K562 (cell line): ENCODE data around the gene PACRG. TPM values are rescaled to one million over a fixed set of nuclear protein-coding genes. Genes with fewer than 3 reads are reported as not detected.
A peak's percentile ranks its signal among the peaks of the same experiment; 100 is the strongest.

ENCODE experiments used
- ATAC-seq: fragments of 200-7000 bp; cut with Tn5 transposase; 3 replicates; pipeline ENCODE4 v1.9.1; 2020; ENCODE audit warnings: moderate library complexity
- BruUV-seq: library from RNA; stranded (reverse); fragments of 400-500 nt; replicated peaks from 2 replicates; lab custom pipeline; 2021; lab: Mats Ljungman, UMichigan
- CTCF ChIA-PET: fragments of 300-600 bp; formaldehyde crosslinking; extraction: SDS; loops from one replicate; lab custom pipeline; 2021; ENCODE audit warnings: low intra/inter-chr PET ratio; lab: Yijun Ruan, JAX
- POLR2A ChIA-PET: fragments of 300-600, 350-650 bp; sonication (Branson Sonifier 250); formaldehyde crosslinking; extraction: SDS; loops from one replicate; lab custom pipeline; 2021; ENCODE audit warnings: antibody characterized with exemption, inconsistent platforms; lab: Yijun Ruan, JAX
- DNase-seq, 4 experiments: peaks; one replicate each; pipeline versions ENCODE4 v3.0.0 to v3.0.0-alpha.2; 2011 to 2018; ENCODE audit warnings: low spot score in 3 of 4, mixed read lengths in 3 of 4; ENCODE audit errors: extremely low read depth in 1 of 4
- FAIRE-seq: peaks from 2 replicates; lab custom pipeline; 2011; peaks lifted over from hg19 to GRCh38; lab: Jason Lieb, UNC
- H2AFZ ChIP-seq: 2 replicates; pipeline ENCODE4 v1.6.0; 2011; ENCODE audit warnings: low read depth, low read length, control low read depth, inconsistent platforms
- H3K27ac ChIP-seq: fragments of 200-600 bp; 3 replicates; pipeline ENCODE4 v1.8.0; 2011; ENCODE audit warnings: low read depth, mild to moderate bottlenecking, control low read depth, inconsistent platforms, low read length, moderate library complexity, mixed read lengths; ENCODE audit errors: extremely low read depth
- H3K27me3 ChIP-seq, 2 experiments: fragments of 300-600 bp in 1 of 2; 2 replicates in 1 of 2; 3 replicates in 1 of 2; pipeline versions ENCODE4 v1.6.0 to v1.8.0; 2011; ENCODE audit warnings: inconsistent platforms in 2 of 2, low read length in 2 of 2, mild to moderate bottlenecking in 1 of 2, mixed read lengths in 1 of 2, moderate library complexity in 1 of 2; ENCODE audit not compliant: control insufficient read depth in 2 of 2, insufficient read depth in 2 of 2
- H3K36me3 ChIP-seq: fragments of 300-600 bp; 3 replicates; pipeline ENCODE4 v1.8.0; 2011; ENCODE audit warnings: mild to moderate bottlenecking, low read length, inconsistent platforms; ENCODE audit not compliant: control insufficient read depth, insufficient read depth
- H3K4me1 ChIP-seq, 2 experiments: fragments of 200-600 bp in 1 of 2; replicated peaks in 1 of 2; 2 replicates in 1 of 2; 3 replicates in 1 of 2; pipeline versions ENCODE4 v1.5.1 to v1.8.0; 2011; ENCODE audit warnings: inconsistent platforms in 2 of 2, low read length in 2 of 2, mild to moderate bottlenecking in 1 of 2, mixed read lengths in 1 of 2, moderate library complexity in 1 of 2; ENCODE audit not compliant: control insufficient read depth in 2 of 2, insufficient read depth in 2 of 2
- H3K4me2 ChIP-seq: 2 replicates; pipeline ENCODE4 v1.6.1; 2011; ENCODE audit warnings: low read length, control low read depth, inconsistent platforms, mixed read lengths; ENCODE audit not compliant: insufficient read depth
- H3K4me3 ChIP-seq: fragments of 200-600 bp; sonication (generic), shearing (Covaris generic); 2 replicates; pipeline ENCODE4 v1.5.1; 2016; ENCODE audit warnings: control low read depth, inconsistent platforms
- H3K79me2 ChIP-seq: fragments of 200-600 bp; 3 replicates; pipeline ENCODE4 v1.8.0; 2011; ENCODE audit warnings: low read length, inconsistent platforms; ENCODE audit not compliant: control insufficient read depth, insufficient read depth
- H3K9ac ChIP-seq, 2 experiments: 2 replicates each; pipeline versions ENCODE4 v1.6.0 to v1.6.1; 2011; ENCODE audit warnings: low read depth in 2 of 2, low read length in 2 of 2, control low read depth in 1 of 2, inconsistent platforms in 1 of 2, mild to moderate bottlenecking in 1 of 2, mixed read lengths in 1 of 2; ENCODE audit not compliant: insufficient read depth in 1 of 2
- H3K9me1 ChIP-seq: one replicate; pipeline ENCODE4 v1.6.0; 2011; ENCODE audit warnings: inconsistent platforms, mild to moderate bottlenecking, low read length, moderate library complexity; ENCODE audit not compliant: control insufficient read depth, insufficient read depth
- H3K9me3 ChIP-seq: replicated peaks from 2 replicates; pipeline ENCODE4 v1.5.1; 2011; ENCODE audit warnings: low read depth, low read length, inconsistent platforms; ENCODE audit not compliant: control insufficient read depth, insufficient read depth
- H4K20me1 ChIP-seq: replicated peaks from 2 replicates; pipeline ENCODE4 v1.6.1; 2011; ENCODE audit warnings: low read length, inconsistent platforms, mixed read lengths; ENCODE audit not compliant: control insufficient read depth, insufficient read depth
- MGA ChIP-seq: fragments of 450-650 bp; IDR thresholded peaks from 2 replicates; pipeline ENCODE4 v1.6.1; 2016; ENCODE audit warnings: mild to moderate bottlenecking, moderate library complexity
- RNF2 ChIP-seq: sonication (generic); IDR thresholded peaks from 2 replicates; pipeline ENCODE4 v1.6.1; 2016
- ZNF133 ChIP-seq: fragments of 250-450 bp; sonication (Bioruptor Pico); IDR thresholded peaks from 2 replicates; pipeline ENCODE4 v1.4.0; 2020; ENCODE audit warnings: mild to moderate bottlenecking
- WGBS: fragments of 100-300 bp; shearing (Covaris generic); methylation state at CpG from one replicate; pipeline ENCODE4 v1.1.6; 2016; ENCODE audit warnings: low coverage, mixed read lengths; ENCODE audit not compliant: insufficient coverage; ENCODE audit errors: missing lambda C conversion rate; 5-methylcytosine and 5-hydroxymethylcytosine counted together
- in situ Hi-C: fragments of 300-500 bp; cut with MboI; formaldehyde crosslinking; loops from 4 replicates; pipeline ENCODE4 v1.15.0; 2018; ENCODE audit warnings: inconsistent platforms, mixed read lengths
- intact Hi-C: fragments of 100-400 bp; cut with micrococcal nuclease; formaldehyde crosslinking; loops from 2 replicates; pipeline ENCODE4 v1.14.2; 2022
- polyA plus RNA-seq, 8 experiments: library from polyadenylated mRNA; depleted of rRNA in 4 of 8; stranded (reverse) in 5 of 8; unstranded in 3 of 8; fragments of >200 nt; fragmentation: Nextera tagmentation in 2 of 8; fragmentation: Illumina TruSeq in 1 of 8; extraction: Ambion mirVana in 2 of 8; extraction: Trizol in 1 of 8; gene quantifications; 2 replicates each; pipeline versions ENCODE4 v1.2.1 to v1.2.3, GENCODE V29; 2011 to 2014; ENCODE audit warnings: inconsistent platforms in 1 of 8, missing spikeins in 1 of 8
- total RNA-seq, 7 experiments: library from RNA; depleted of rRNA in 6 of 7; stranded (reverse); fragments of >200 nt in 6 of 7; fragmentation: Illumina TruSeq in 2 of 7; extraction: Trizol in 2 of 7; gene quantifications; 2 replicates each; pipeline versions ENCODE4 v1.2.1 to v1.2.3, GENCODE V29; 2011 to 2021; ENCODE audit warnings: low replicate concordance in 1 of 7

PACRG gene
- total and polyA plus RNA-seq, 9 of the 15 experiments (the other 6 are each of a cell fraction or from before 2014, with no cell fraction given): 0.04 TPM; not detected in 8

GRCh38 chr6:163314791-163315470, 587.2 kb downstream of the PACRG start:
- H3K27ac ChIP-seq: no peak overlapping the region

More at GRCh38 chr6:163314791-163315470, 587.2 kb downstream of the PACRG start:
- Histone ChIP-seq H4K20me1 (no peaks in the 10 kb centered on the region), H3K4me2 (no peak overlapping the region), H2AFZ (no peak overlapping the region), H3K9ac (no peak overlapping the region), H3K9me3 (no peaks in the 10 kb centered on the region), H3K79me2 (no peaks in the 10 kb centered on the region), H3K36me3 (no peaks in the 10 kb centered on the region), H3K4me3 (no peak overlapping the region), H3K27me3 (peaks cover 61 to 70% of the 10 kb centered on the region in 2 experiments), H3K9me1 (no peaks in the 10 kb centered on the region), H3K4me1 (no peaks in the 10 kb centered on the region)
- ChIA-PET CTCF (no interaction called here), POLR2A (interaction anchor here (0.5 kb wide), 1 partner anchor 55 kb away, joined by 3 read pairs; no protein-coding TSS in a partner anchor)
- no TSS peak for BruUV-seq
- no peak for FAIRE-seq
- intact Hi-C loops (no loop called here), in situ Hi-C loops (no loop called here)
- TF ChIP-seq MGA: no peak
- no peak for TF ChIP-seq ZNF133
- 0 out of 2 replicates have a peak, but pooled peaks have one; percentile 10 for TF ChIP-seq RNF2
- WGBS: under 1% methylated on average over 11 of the region's 11 CpGs
- no peak for DNase-seq
- ATAC-seq: no peak
